GM21367 (cell line): ENCODE results near the gene LNPEP.
"Not testable (repeated sequence)": the region's sequence is repeated elsewhere in the genome, so short reads cannot be mapped to it uniquely, and the experiment has no call there.

Source experiments
- ATAC-seq: cut with Tn5 transposase; IDR thresholded peaks from one replicate; pipeline ENCODE4 v1.9.1; 2021; ENCODE audit not compliant: unreplicated experiment

The LNPEP gene

GRCh38 chr5:97046270-97046982 is 110.5 kb downstream of the LNPEP start:
- ATAC-seq = no peak

- ATAC-seq = no peak
Observed at GRCh38 chr5:97047076-97047475, 111.2 kb downstream of the LNPEP start.

GRCh38 chr5:97049175-97049574 is 113.3 kb downstream of the LNPEP start:
- ATAC-seq = no peak

- ATAC-seq = no peak
Observed at GRCh38 chr5:97056263-97056662, 120.4 kb downstream of the LNPEP start.

- ATAC-seq = no peak
Observed at GRCh38 chr5:97062046-97062445, 126.2 kb downstream of the LNPEP start.

- no peak for ATAC-seq
Observed at GRCh38 chr5:97063251-97063650, 127.4 kb downstream of the LNPEP start.

- ATAC-seq = no peak
Observed at GRCh38 chr5:97065475-97065874, 129.6 kb downstream of the LNPEP start.

GRCh38 chr5:97067296-97067850 is 131.5 kb downstream of the LNPEP start:
- no peak for ATAC-seq

GRCh38 chr5:97070234-97070633 is 134.4 kb downstream of the LNPEP start:
- ATAC-seq = no peak

GRCh38 chr5:97071101-97071500 is 135.2 kb downstream of the LNPEP start:
- ATAC-seq = no peak

- no peak for ATAC-seq
Observed at GRCh38 chr5:97071993-97072392, 136.1 kb downstream of the LNPEP start.

- ATAC-seq = no peak
Observed at GRCh38 chr5:97072696-97073095, 136.8 kb downstream of the LNPEP start.

GRCh38 chr5:97073420-97073819 is 137.5 kb downstream of the LNPEP start:
- ATAC-seq = no peak

GRCh38 chr5:97074859-97075489 is 139.1 kb downstream of the LNPEP start:
- ATAC-seq = no peak

GRCh38 chr5:97075649-97076048 is 139.8 kb downstream of the LNPEP start:
- no peak for ATAC-seq

- ATAC-seq = no peak
Observed at GRCh38 chr5:97076098-97076497, 140.2 kb downstream of the LNPEP start.

GRCh38 chr5:97077246-97077645 is 141.4 kb downstream of the LNPEP start:
- no peak for ATAC-seq

GRCh38 chr5:97078958-97079743 is 143.3 kb downstream of the LNPEP start:
- no peak for ATAC-seq

- ATAC-seq = not testable (repeated sequence)
Observed at GRCh38 chr5:97084782-97085458, 149.0 kb downstream of the LNPEP start.

- no peak for ATAC-seq
Observed at GRCh38 chr5:97085459-97086181, 149.7 kb downstream of the LNPEP start.
